Natural killer cell (primary cell): ENCODE measurements around the gene ANKRD63. TPM values are rescaled to one million over a fixed set of nuclear protein-coding genes. Genes with fewer than 3 reads are reported as not detected.

Source experiments
- ATAC-seq, 3 donors: fragments of 150-1000 bp in 2 of 3; fragments of 200-7000 bp in 1 of 3; cut with Tn5 transposase; 1 replicate in 1 of 3; 2 replicates in 2 of 3; pipeline ENCODE4 v1.10.0; 2021; ENCODE audit warnings: mild to moderate bottlenecking in 2 of 3, moderate library complexity in 2 of 3
- DNase-seq, 2 donors: peaks; one replicate each; pipeline versions ENCODE4 v3.0.0 to v3.0.0-alpha.2; 2013 to 2021; ENCODE audit warnings: mixed read lengths in 1 of 2
- H3K27ac ChIP-seq: one replicate; pipeline ENCODE4 v1.5.1; 2013; ENCODE audit warnings: mild to moderate bottlenecking, low read length
- H3K27me3 ChIP-seq: one replicate; pipeline ENCODE4 v1.6.1; 2013; ENCODE audit warnings: low read length; ENCODE audit not compliant: control insufficient read depth, insufficient read depth
- H3K36me3 ChIP-seq: one replicate; pipeline ENCODE4 v1.6.1; 2013; ENCODE audit warnings: low read length; ENCODE audit not compliant: control insufficient read depth, insufficient read depth
- H3K4me1 ChIP-seq: one replicate; pipeline ENCODE4 v1.6.1; 2013; ENCODE audit warnings: low read length; ENCODE audit not compliant: control insufficient read depth, insufficient read depth
- H3K4me3 ChIP-seq: one replicate; pipeline ENCODE4 v1.5.1; 2013; ENCODE audit warnings: low read length
- H3K9me3 ChIP-seq: one replicate; pipeline ENCODE4 v1.6.1; 2013; ENCODE audit warnings: low read length; ENCODE audit not compliant: control insufficient read depth, insufficient read depth
- H3K27ac Mint-ChIP-seq, 2 donors: one replicate each; pipeline ENCODE4 v1.8.0; 2022; ENCODE audit warnings: mild to moderate bottlenecking in 2 of 2, mixed read lengths in 2 of 2, moderate library complexity in 1 of 2
- H3K27me3 Mint-ChIP-seq, 2 donors: one replicate each; pipeline ENCODE4 v1.8.0; 2022; ENCODE audit warnings: low read depth in 2 of 2, mixed read lengths in 2 of 2
- H3K36me3 Mint-ChIP-seq: one replicate; pipeline ENCODE4 v1.8.0; 2022; ENCODE audit warnings: mixed read lengths
- H3K4me1 Mint-ChIP-seq, 2 donors: one replicate each; pipeline ENCODE4 v1.8.0; 2022; ENCODE audit warnings: mixed read lengths in 2 of 2
- H3K4me3 Mint-ChIP-seq: one replicate; pipeline ENCODE4 v1.8.0; 2022; ENCODE audit warnings: mild to moderate bottlenecking, moderate library complexity, mixed read lengths
- H3K9me3 Mint-ChIP-seq, 2 donors: one replicate each; pipeline ENCODE4 v1.8.0; 2022; ENCODE audit warnings: mixed read lengths in 2 of 2
- WGBS: methylation state at CpG from one replicate; pipeline ENCODE4 v1.1.7; 2013; ENCODE audit warnings: missing lambda C conversion rate; ENCODE audit not compliant: insufficient coverage; 5-methylcytosine and 5-hydroxymethylcytosine counted together
- intact Hi-C: fragments of 100-400 bp; cut with micrococcal nuclease; formaldehyde crosslinking; loops from one replicate; pipeline ENCODE4 v1.14.2; 2022
- total RNA-seq, 4 donors: library from RNA; stranded (reverse); fragments of 120-200 nt in 1 of 4; gene quantifications; one replicate each; pipeline versions ENCODE4 v1.2.3 to v1.2.4, GENCODE V29; 2013 to 2022
- TF ChIP-seq, protein P1 (sequence below): fragments of 200-600 bp; IDR thresholded peaks from one replicate; pipeline ENCODE4 v1.8.0; 2022; ENCODE audit warnings: antibody characterized with exemption

The ANKRD63 gene
- total RNA-seq, 3 donors from 2014 or later (not counting 1 experiment from before 2014, with no cell fraction given), result not detected

GRCh38 chr15:40286061-40286532 lies 3.2 kb upstream of the ANKRD63 start:
- peaks cover 0 to 1% of the 10 kb centered on the region in 2 donors for H3K27me3 Mint-ChIP-seq
- H3K36me3 ChIP-seq, result peaks cover 41% of the 10 kb centered on the region
- TF ChIP-seq, protein P1, sequence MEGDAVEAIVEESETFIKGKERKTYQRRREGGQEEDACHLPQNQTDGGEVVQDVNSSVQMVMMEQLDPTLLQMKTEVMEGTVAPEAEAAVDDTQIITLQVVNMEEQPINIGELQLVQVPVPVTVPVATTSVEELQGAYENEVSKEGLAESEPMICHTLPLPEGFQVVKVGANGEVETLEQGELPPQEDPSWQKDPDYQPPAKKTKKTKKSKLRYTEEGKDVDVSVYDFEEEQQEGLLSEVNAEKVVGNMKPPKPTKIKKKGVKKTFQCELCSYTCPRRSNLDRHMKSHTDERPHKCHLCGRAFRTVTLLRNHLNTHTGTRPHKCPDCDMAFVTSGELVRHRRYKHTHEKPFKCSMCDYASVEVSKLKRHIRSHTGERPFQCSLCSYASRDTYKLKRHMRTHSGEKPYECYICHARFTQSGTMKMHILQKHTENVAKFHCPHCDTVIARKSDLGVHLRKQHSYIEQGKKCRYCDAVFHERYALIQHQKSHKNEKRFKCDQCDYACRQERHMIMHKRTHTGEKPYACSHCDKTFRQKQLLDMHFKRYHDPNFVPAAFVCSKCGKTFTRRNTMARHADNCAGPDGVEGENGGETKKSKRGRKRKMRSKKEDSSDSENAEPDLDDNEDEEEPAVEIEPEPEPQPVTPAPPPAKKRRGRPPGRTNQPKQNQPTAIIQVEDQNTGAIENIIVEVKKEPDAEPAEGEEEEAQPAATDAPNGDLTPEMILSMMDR, result no peak
- H3K9me3 Mint-ChIP-seq, result no peaks in the 10 kb centered on the region
- DNase-seq (no peak), ATAC-seq (no peak)
- peaks cover 15% of the 10 kb centered on the region for H3K4me1 ChIP-seq
- H3K4me1 Mint-ChIP-seq, result peaks cover 0 to 3% of the 10 kb centered on the region in 2 donors
- no peaks in the 10 kb centered on the region for H3K36me3 Mint-ChIP-seq
- H3K4me3 Mint-ChIP-seq, result no peak overlapping the region
- no peak overlapping the region for H3K4me3 ChIP-seq
- H3K27ac ChIP-seq, result no peak overlapping the region
- WGBS, result 87% methylated on average over 7 of the region's 7 CpGs
- intact Hi-C loops, result no loop called here
- no peaks in the 10 kb centered on the region for H3K9me3 ChIP-seq
- peak overlapping the region in 1 of 2 donors; percentile 56 for H3K27ac Mint-ChIP-seq
- H3K27me3 ChIP-seq, result peaks cover 6% of the 10 kb centered on the region

GRCh38 chr15:40285554-40286011 lies 2.7 kb upstream of the ANKRD63 start:
- TF ChIP-seq, protein P1, result no peak
- Histone ChIP-seq H3K4me3 (no peak overlapping the region), H3K27ac (no peak overlapping the region), H3K9me3 (no peaks in the 10 kb centered on the region), H3K4me1 (peaks cover 15% of the 10 kb centered on the region), H3K36me3 (peaks cover 41% of the 10 kb centered on the region), H3K27me3 (peaks cover 11% of the 10 kb centered on the region)
- DNase-seq (no peak), ATAC-seq (no peak)
- Mint-ChIP-seq H3K4me1 (peaks cover 0 to 5% of the 10 kb centered on the region in 2 donors), H3K36me3 (no peaks in the 10 kb centered on the region), H3K4me3 (no peak overlapping the region), H3K27me3 (peaks cover 0 to 6% of the 10 kb centered on the region in 2 donors), H3K27ac (peak overlapping the region in 1 of 2 donors; percentile 56), H3K9me3 (no peaks in the 10 kb centered on the region)
- 71% methylated on average over 1 of the region's 1 CpG for WGBS
- intact Hi-C loops, result no loop called here

GRCh38 chr15:40285151-40285550 lies 2.3 kb upstream of the ANKRD63 start:
- no peak overlapping the region for H3K4me3 ChIP-seq
- ATAC-seq (no peak), DNase-seq (no peak)
- Mint-ChIP-seq H3K36me3 (no peaks in the 10 kb centered on the region), H3K27me3 (peaks cover 0 to 11% of the 10 kb centered on the region in 2 donors), H3K9me3 (no peaks in the 10 kb centered on the region), H3K27ac (peak overlapping the region in 1 of 2 donors; percentile 56), H3K4me1 (peaks cover 0 to 5% of the 10 kb centered on the region in 2 donors), H3K4me3 (no peak overlapping the region)
- peaks cover 12% of the 10 kb centered on the region for H3K27me3 ChIP-seq
- TF ChIP-seq, protein P1, result no peak
- peaks cover 15% of the 10 kb centered on the region for H3K4me1 ChIP-seq
- no peaks in the 10 kb centered on the region for H3K9me3 ChIP-seq
- intact Hi-C loops, result no loop called here
- H3K36me3 ChIP-seq, result peaks cover 37% of the 10 kb centered on the region
- no peak overlapping the region for H3K27ac ChIP-seq
- 92% methylated on average over 4 of the region's 4 CpGs for WGBS
